K562 (cell line): ENCODE results near the gene RARRES2. TPM values are rescaled to one million over a fixed set of nuclear protein-coding genes. Genes with fewer than 3 reads are reported as not detected.

Source experiments
- E2F8 ChIP-seq: fragments of 450-650 bp; IDR thresholded peaks from 2 replicates; pipeline ENCODE4 v1.7.1; 2018; ENCODE audit warnings: mild to moderate bottlenecking, low read depth; ENCODE audit not compliant: partially characterized antibody
- ELF2 ChIP-seq: fragments of 250-450 bp; sonication (Bioruptor Pico); IDR thresholded peaks from 2 replicates; pipeline ENCODE4 v1.5.0; 2021; ENCODE audit warnings: mild to moderate bottlenecking
- ERF ChIP-seq: fragments of 450-650 bp; formaldehyde crosslinking; IDR thresholded peaks from 2 replicates; pipeline ENCODE4 v1.4.0; 2020; ENCODE audit warnings: mild to moderate bottlenecking, mixed read lengths
- FOXA1 ChIP-seq: fragments of 450-650 bp; IDR thresholded peaks from 2 replicates; pipeline ENCODE4 v1.6.1; 2016; ENCODE audit warnings: mild to moderate bottlenecking, borderline replicate concordance
- MBD1 ChIP-seq: fragments of 250-450 bp; sonication (Bioruptor Pico); IDR thresholded peaks from 2 replicates; pipeline ENCODE4 v1.8.0; 2022; ENCODE audit warnings: inconsistent platforms
- TCFL5 ChIP-seq: fragments of 250-450 bp; sonication (Bioruptor Pico); conservative IDR thresholded peaks from 2 replicates; pipeline ENCODE4 v1.6.1; 2021; ENCODE audit warnings: mild to moderate bottlenecking, moderate library complexity, matching md5 sums
- WHSC1 ChIP-seq: IDR thresholded peaks from one replicate; pipeline ENCODE4 v1.6.1; 2012; ENCODE audit warnings: low read length, control low read depth, inconsistent platforms
- ZBTB5 ChIP-seq: fragments of 450-650 bp; IDR thresholded peaks from 2 replicates; pipeline ENCODE4 v1.6.1; 2017; ENCODE audit warnings: antibody characterized with exemption
- ZNF311 ChIP-seq: fragments of 250-450 bp; sonication (Bioruptor Pico); IDR thresholded peaks from 2 replicates; pipeline ENCODE4 v1.4.0; 2020; ENCODE audit warnings: mild to moderate bottlenecking, moderate library complexity
- ZNF318 ChIP-seq, 2 experiments: fragments of 450-650 bp; IDR thresholded peaks; 2 replicates each; pipeline ENCODE4 v1.6.1; 2016; ENCODE audit warnings: mild to moderate bottlenecking in 2 of 2, borderline replicate concordance in 1 of 2, low read depth in 1 of 2, moderate library complexity in 1 of 2
- ZNF436 ChIP-seq: fragments of 250-450, 450-650 bp; sonication (Bioruptor Pico); formaldehyde crosslinking; IDR thresholded peaks from 2 replicates; pipeline ENCODE4 v1.7.0; 2020; ENCODE audit warnings: mild to moderate bottlenecking
- polyA plus RNA-seq, 8 experiments: library from polyadenylated mRNA; depleted of rRNA in 4 of 8; stranded (reverse) in 5 of 8; unstranded in 3 of 8; fragments of >200 nt; fragmentation: Nextera tagmentation in 2 of 8; fragmentation: Illumina TruSeq in 1 of 8; extraction: Ambion mirVana in 2 of 8; extraction: Trizol in 1 of 8; gene quantifications; 2 replicates each; pipeline versions ENCODE4 v1.2.1 to v1.2.3, GENCODE V29; 2011 to 2014; ENCODE audit warnings: inconsistent platforms in 1 of 8, missing spikeins in 1 of 8
- total RNA-seq, 7 experiments: library from RNA; depleted of rRNA in 6 of 7; stranded (reverse); fragments of >200 nt in 6 of 7; fragmentation: Illumina TruSeq in 2 of 7; extraction: Trizol in 2 of 7; gene quantifications; 2 replicates each; pipeline versions ENCODE4 v1.2.1 to v1.2.3, GENCODE V29; 2011 to 2021; ENCODE audit warnings: low replicate concordance in 1 of 7

The RARRES2 gene
- total and polyA plus RNA-seq, 9 of the 15 experiments (the other 6 are each of a cell fraction or from before 2014, with no cell fraction given) = 0.11 to 1.7 (median 0.23) TPM; not detected in 6

GRCh38 chr7:150368096-150368883 lies 26.9 kb upstream of the RARRES2 start, which contains the start of gene REPIN1 (continued):
- TF ChIP-seq E2F8 (no peak), MBD1 (CRISPR knock-in tag) (no peak), ERF (CRISPR knock-in tag) (peak; percentile 90; the same call in 1 of the 2 replicates), ZNF436 (CRISPR knock-in tag) (no peak), ZNF318 (IDR thresholded peaks at IDR 0.05; ENCODE audit: borderline replicate concordance in 1 of 2, low read depth in 1 of 2) (no peak), TCFL5 (no peak), FOXA1 (no peak), ELF2 (CRISPR knock-in tag) (peak; percentile 68), ZBTB5 (no peak), ZNF311 (peak; percentile 43; the same call in 1 of the 2 replicates), WHSC1 (no peak)
